AG04449 (cell line): ENCODE measurements around the gene DAAM2.
A peak's percentile ranks its signal among the peaks of the same experiment; 100 is the strongest.

Experiments
- CTCF ChIA-PET: fragments of 350-600 bp; formaldehyde crosslinking; extraction: SDS; loops from one replicate; lab custom pipeline; 2021; ENCODE audit warnings: antibody characterized with exemption; lab: Yijun Ruan, JAX
- POLR2A ChIA-PET: fragments of 400-600, 350-600 bp; formaldehyde crosslinking; extraction: SDS; loops from one replicate; lab custom pipeline; 2020; ENCODE audit warnings: antibody characterized with exemption, inconsistent platforms; lab: Yijun Ruan, JAX
- DNase-seq: peaks from one replicate; pipeline ENCODE4 v3.0.0-alpha.2; 2010; ENCODE audit warnings: low read depth, low spot score
- H3K4me3 ChIP-seq: 2 replicates; pipeline ENCODE4 v1.5.1; 2011; ENCODE audit warnings: low read depth, mild to moderate bottlenecking, control low read depth, low read length
- TF ChIP-seq, protein P1 (sequence below): IDR thresholded peaks from one replicate; pipeline ENCODE4 v1.5.1; 2011; ENCODE audit warnings: mild to moderate bottlenecking, moderate library complexity, low read length, control low read depth, inconsistent platforms; ENCODE audit not compliant: insufficient read depth; ENCODE audit errors: missing control alignments

DAAM2 gene

DNA sequence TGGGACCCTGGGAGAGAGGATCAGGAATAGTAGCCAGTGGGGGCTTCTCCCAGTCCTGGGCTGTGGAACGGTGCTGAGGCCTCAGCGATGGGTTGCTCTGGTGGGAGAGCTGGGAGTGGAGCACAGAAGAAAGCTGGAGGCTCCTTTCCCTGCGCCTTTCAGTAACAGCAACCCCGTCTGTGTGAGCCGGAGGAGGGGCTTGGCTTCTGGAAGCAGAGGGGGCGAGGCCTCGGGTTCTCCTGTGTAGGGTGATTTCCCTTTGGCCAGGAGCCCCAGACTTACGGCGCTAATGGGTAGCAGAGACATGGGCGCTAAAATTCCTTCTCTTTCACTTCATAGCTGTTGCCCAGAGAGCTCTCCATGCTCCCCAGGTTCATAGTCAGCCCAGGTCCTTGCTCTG lies 55.0 kb downstream of the DAAM2 start:
- ChIA-PET POLR2A (no interaction called here), CTCF (interaction anchor here (1.9 kb wide), 1 partner anchor 19 kb away, joined by 5 read pairs; no protein-coding TSS in a partner anchor)
- TF ChIP-seq, protein P1, sequence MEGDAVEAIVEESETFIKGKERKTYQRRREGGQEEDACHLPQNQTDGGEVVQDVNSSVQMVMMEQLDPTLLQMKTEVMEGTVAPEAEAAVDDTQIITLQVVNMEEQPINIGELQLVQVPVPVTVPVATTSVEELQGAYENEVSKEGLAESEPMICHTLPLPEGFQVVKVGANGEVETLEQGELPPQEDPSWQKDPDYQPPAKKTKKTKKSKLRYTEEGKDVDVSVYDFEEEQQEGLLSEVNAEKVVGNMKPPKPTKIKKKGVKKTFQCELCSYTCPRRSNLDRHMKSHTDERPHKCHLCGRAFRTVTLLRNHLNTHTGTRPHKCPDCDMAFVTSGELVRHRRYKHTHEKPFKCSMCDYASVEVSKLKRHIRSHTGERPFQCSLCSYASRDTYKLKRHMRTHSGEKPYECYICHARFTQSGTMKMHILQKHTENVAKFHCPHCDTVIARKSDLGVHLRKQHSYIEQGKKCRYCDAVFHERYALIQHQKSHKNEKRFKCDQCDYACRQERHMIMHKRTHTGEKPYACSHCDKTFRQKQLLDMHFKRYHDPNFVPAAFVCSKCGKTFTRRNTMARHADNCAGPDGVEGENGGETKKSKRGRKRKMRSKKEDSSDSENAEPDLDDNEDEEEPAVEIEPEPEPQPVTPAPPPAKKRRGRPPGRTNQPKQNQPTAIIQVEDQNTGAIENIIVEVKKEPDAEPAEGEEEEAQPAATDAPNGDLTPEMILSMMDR, result no peak
- H3K4me3 ChIP-seq, result no peak overlapping the region
- DNase-seq, result no peak

DNA sequence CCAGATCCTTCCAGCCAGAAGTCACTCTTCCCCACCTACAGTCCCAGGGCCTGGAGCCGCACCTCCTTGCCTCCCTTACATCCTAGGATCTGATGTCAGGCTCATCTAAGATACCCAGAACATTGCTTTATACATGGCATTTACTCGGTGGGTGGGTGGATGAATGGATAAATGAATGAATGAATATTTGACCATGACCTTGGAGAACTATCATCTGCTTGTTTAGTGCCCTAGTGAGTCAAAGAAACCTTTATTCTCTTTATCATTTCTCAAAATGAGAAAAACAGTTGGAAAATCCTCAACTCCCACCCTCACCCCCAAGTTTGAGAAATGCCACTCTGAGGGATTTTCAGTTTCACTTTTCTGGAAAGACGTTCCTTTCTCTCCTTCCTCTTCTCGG lies 56.0 kb downstream of the DAAM2 start:
- no peak for DNase-seq
- ChIA-PET CTCF (interaction anchor here (1.9 kb wide), 1 partner anchor 18 kb away, joined by 5 read pairs; no protein-coding TSS in a partner anchor), POLR2A (no interaction called here)
- H3K4me3 ChIP-seq, result no peak overlapping the region
- TF ChIP-seq, protein P1, result no peak

GRCh38 chr6:39849228-39849627 lies 57.1 kb downstream of the DAAM2 start:
- TF ChIP-seq, protein P1, result no peak
- H3K4me3 ChIP-seq, result no peak overlapping the region
- DNase-seq, result no peak
- POLR2A ChIA-PET, result interaction anchor here (0.9 kb wide), 1 partner anchor 36 kb away, joined by 3 read pairs; no protein-coding TSS in a partner anchor
- CTCF ChIA-PET, result interaction anchor here (1.1 to 10.2 kb wide), 2 partner anchors 15 to 16 kb away, joined by 3 to 111 read pairs; no protein-coding TSS in a partner anchor

- no peak overlapping the region for H3K4me3 ChIP-seq
- DNase-seq, result peak; percentile 23
- CTCF ChIA-PET, result interaction anchor here (1.1 to 10.2 kb wide), 2 partner anchors 15 to 16 kb away, joined by 3 to 111 read pairs; no protein-coding TSS in a partner anchor
- POLR2A ChIA-PET, result interaction anchor here (0.9 kb wide), 1 partner anchor 37 kb away, joined by 3 read pairs; no protein-coding TSS in a partner anchor
- TF ChIP-seq, protein P1, result no peak
Measured at GRCh38 chr6:39849764-39850163, 57.6 kb downstream of the DAAM2 start.

DNA sequence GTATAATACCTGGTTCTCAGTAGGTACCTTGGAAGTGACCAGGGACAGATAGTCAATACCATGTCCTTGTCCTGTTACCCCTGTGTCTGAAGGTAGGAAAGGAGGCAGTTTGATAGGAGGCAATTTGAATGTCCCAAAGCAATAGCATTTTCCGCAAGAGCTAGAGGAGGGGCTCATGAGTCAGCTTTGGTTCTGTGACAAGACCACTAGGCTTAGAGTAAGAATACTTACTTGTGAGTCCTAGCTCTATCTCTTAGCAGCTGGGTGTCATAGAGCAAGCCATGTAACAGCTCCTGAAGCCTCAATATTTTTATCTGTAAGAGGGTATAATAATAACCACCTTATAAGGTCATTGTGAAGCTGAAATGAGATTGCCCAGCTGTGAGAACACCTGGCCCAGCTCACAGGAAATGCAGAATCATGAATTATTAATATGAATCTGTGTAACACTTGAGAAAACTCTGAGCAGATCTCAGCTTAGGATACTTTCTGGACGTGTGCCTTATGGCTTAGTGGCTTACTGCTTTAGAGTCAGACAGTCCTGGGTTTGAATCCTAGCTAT lies 58.6 kb downstream of the DAAM2 start:
- ChIA-PET POLR2A (no interaction called here), CTCF (interaction anchor here (1.0 to 10.2 kb wide), 4 partner anchors 14 to 42 kb away, joined by 3 to 111 read pairs (median 4); no protein-coding TSS in a partner anchor)
- DNase-seq, result no peak
- H3K4me3 ChIP-seq, result no peak overlapping the region
- TF ChIP-seq, protein P1, result no peak

DNA sequence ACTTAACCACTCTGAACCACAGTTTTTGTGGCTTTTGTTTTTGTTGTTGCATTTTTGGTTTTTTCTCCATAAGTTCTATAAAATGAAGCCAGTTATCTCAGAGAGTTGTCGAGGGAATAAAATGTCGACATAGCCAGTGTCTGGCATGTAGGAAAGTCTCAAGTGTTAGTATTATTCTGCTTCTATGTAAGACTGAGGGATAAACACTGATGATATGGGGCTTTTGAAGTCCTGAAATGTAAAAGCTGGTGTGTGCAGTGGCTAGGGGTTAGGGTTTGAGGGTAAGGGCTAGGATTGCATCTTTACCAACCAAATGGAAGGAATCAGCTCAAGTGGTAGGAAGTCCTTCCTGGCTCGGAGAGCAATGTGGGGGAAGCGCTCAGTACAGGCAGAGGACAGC lies 59.2 kb downstream of the DAAM2 start:
- ChIA-PET CTCF (interaction anchor here (1.0 to 10.2 kb wide), 4 partner anchors 13 to 41 kb away, joined by 3 to 111 read pairs (median 4); no protein-coding TSS in a partner anchor), POLR2A (no interaction called here)
- TF ChIP-seq, protein P1, result no peak
- DNase-seq, result no peak
- no peak overlapping the region for H3K4me3 ChIP-seq
